Suprapubic skin (tissue), 4 donors: ENCODE results near the gene CADM1. TPM values are rescaled to one million over a fixed set of nuclear protein-coding genes. Genes with fewer than 3 reads are reported as not detected.
A peak's percentile ranks its signal among the peaks of the same experiment; 100 is the strongest.

Experiments
- DNase-seq, 2 donors: peaks; one replicate each; pipeline ENCODE4 v3.0.0-alpha.2; 2019; ENCODE audit warnings: low spot score in 2 of 2
- H3K27ac ChIP-seq: fragments of 200-600 bp; sonication (generic); one replicate; pipeline ENCODE4 v1.5.1; 2019
- H3K27me3 ChIP-seq: fragments of 200-600 bp; sonication (generic); one replicate; pipeline ENCODE4 v1.5.1; 2019
- H3K36me3 ChIP-seq: fragments of 200-600 bp; sonication (generic); one replicate; pipeline ENCODE4 v1.5.1; 2019
- H3K4me1 ChIP-seq: fragments of 200-600 bp; sonication (generic); one replicate; pipeline ENCODE4 v1.5.1; 2019
- H3K4me3 ChIP-seq: fragments of 200-600 bp; sonication (generic); one replicate; pipeline ENCODE4 v1.5.1; 2019; ENCODE audit warnings: mild to moderate bottlenecking
- H3K9me3 ChIP-seq: fragments of 200-600 bp; sonication (generic); one replicate; pipeline ENCODE4 v1.5.1; 2019
- CTCF ChIP-seq, 2 donors: fragments of 200-600 bp in 1 of 2; fragments of 450-650 bp in 1 of 2; sonication (generic) in 1 of 2; IDR thresholded peaks; one replicate each; pipeline ENCODE4 v1.5.1; 2016 to 2019; ENCODE audit warnings: antibody characterized with exemption in 2 of 2, mild to moderate bottlenecking in 1 of 2, moderate library complexity in 1 of 2
- EP300 ChIP-seq: sonication (generic); formaldehyde crosslinking; IDR thresholded peaks from one replicate; pipeline ENCODE4 v1.6.1; 2017; ENCODE audit warnings: antibody characterized with exemption
- POLR2A ChIP-seq, 2 donors: fragments of 450-650 bp; IDR thresholded peaks; one replicate each; pipeline ENCODE4 v1.6.1; 2017; ENCODE audit warnings: antibody characterized with exemption in 2 of 2, mild to moderate bottlenecking in 2 of 2, moderate library complexity in 2 of 2
- POLR2AphosphoS5 ChIP-seq, 3 donors: sonication (generic); formaldehyde crosslinking; IDR thresholded peaks; one replicate each; pipeline ENCODE4 v1.6.1; 2017; ENCODE audit warnings: antibody characterized with exemption in 3 of 3
- WGBS: methylation state at CpG from one replicate; pipeline ENCODE4 v1.1.5; 2018; 5-methylcytosine and 5-hydroxymethylcytosine counted together
- total RNA-seq, 4 donors: library from RNA; depleted of rRNA; stranded (reverse); fragments of >200 nt; gene quantifications; one replicate each; pipeline ENCODE4 v1.1.0, GENCODE V29; 2016

Gene CADM1
- 10 to 100 TPM; 13.3 to 26.2 (median 15.3) TPM for total RNA-seq

- under 1% methylated on average over 39 of the region's 76 CpGs for WGBS
- TF ChIP-seq POLR2AphosphoS5 (IDR thresholded peaks at IDR 0.05) (peak in 1 of 3 donors; percentile 36), CTCF (IDR thresholded peaks at IDR 0.05) (peak; percentile 29 to 71), POLR2A (IDR thresholded peaks at IDR 0.05) (no peak)
Measured at GRCh38 chr11:115504276-115505158, at the start of gene CADM1. Gene CADM1, minus strand, starts transcription at chr11:115504415.

GRCh38 chr11:115552773-115553438, 48.7 kb upstream of the CADM1 start:
- Histone ChIP-seq H3K4me1 (no peaks in the 10 kb centered on the region), H3K9me3 (no peaks in the 10 kb centered on the region), H3K4me3 (no peak overlapping the region), H3K27ac (no peak overlapping the region), H3K27me3 (no peaks in the 10 kb centered on the region), H3K36me3 (no peaks in the 10 kb centered on the region)
- 89% methylated on average over 15 of the region's 15 CpGs for WGBS
- no peak for DNase-seq
- TF ChIP-seq EP300 (no peak), POLR2AphosphoS5 (IDR thresholded peaks at IDR 0.05) (no peak), CTCF (IDR thresholded peaks at IDR 0.05) (no peak), POLR2A (IDR thresholded peaks at IDR 0.05) (no peak)

More at GRCh38 chr11:115504276-115505158, at the start of gene CADM1:
- Histone ChIP-seq H3K4me3 (peak within 1 kb of the TSS; percentile 64), H3K36me3 (no peaks in the 10 kb centered on the region), H3K27ac (peak within 1 kb of the TSS; percentile 82), H3K9me3 (no peaks in the 10 kb centered on the region), H3K4me1 (peaks cover 22% of the 10 kb centered on the region), H3K27me3 (peaks cover 32% of the 10 kb centered on the region)
- peak; percentile 94 to 95 for DNase-seq

- no peak for TF ChIP-seq EP300
- no peak for TF ChIP-seq POLR2A (IDR thresholded peaks at IDR 0.05)
- TF ChIP-seq POLR2AphosphoS5 (IDR thresholded peaks at IDR 0.05): no peak
- no peak for TF ChIP-seq CTCF (IDR thresholded peaks at IDR 0.05)
- H3K27ac ChIP-seq: no peak overlapping the region
- H3K9me3 ChIP-seq: no peaks in the 10 kb centered on the region
- WGBS: 74% methylated on average over 7 of the region's 7 CpGs
- no peaks in the 10 kb centered on the region for H3K4me1 ChIP-seq
- DNase-seq: no peak
- H3K27me3 ChIP-seq: no peaks in the 10 kb centered on the region
- H3K36me3 ChIP-seq: no peaks in the 10 kb centered on the region
- no peak overlapping the region for H3K4me3 ChIP-seq
Measured at GRCh38 chr11:115552151-115552772, 48.0 kb upstream of the CADM1 start.

- DNase-seq: no peak
- Histone ChIP-seq H3K9me3 (no peaks in the 10 kb centered on the region), H3K27me3 (no peaks in the 10 kb centered on the region), H3K36me3 (no peaks in the 10 kb centered on the region), H3K4me3 (no peak overlapping the region), H3K27ac (no peak overlapping the region), H3K4me1 (no peaks in the 10 kb centered on the region)
- WGBS: 81% methylated on average over 17 of the region's 17 CpGs
- TF ChIP-seq POLR2AphosphoS5 (IDR thresholded peaks at IDR 0.05) (no peak), CTCF (IDR thresholded peaks at IDR 0.05) (no peak), EP300 (no peak), POLR2A (IDR thresholded peaks at IDR 0.05) (no peak)
Measured at GRCh38 chr11:115550291-115551059, 46.3 kb upstream of the CADM1 start.
